BLaER1 treated with 17β-estradiol and CSF1 and Interleukin-3, amounts not matched to agents 10 nM and 100 nM (cell line): Measurements from ENCODE around the gene FAM83G.

ENCODE experiments used
- H3K27ac ChIP-seq, 11 experiments: shearing (Covaris generic); formaldehyde crosslinking; 2 replicates each; pipeline ENCODE4 v1.8.1; 2022
- H3K27me3 ChIP-seq, 11 experiments: shearing (Covaris generic); formaldehyde crosslinking; 2 replicates each; pipeline ENCODE4 v1.8.1; 2022
- H3K36me3 ChIP-seq, 11 experiments: shearing (Covaris generic); formaldehyde crosslinking; 2 replicates each; pipeline ENCODE4 v1.8.1; 2022
- H3K4me1 ChIP-seq, 10 experiments: shearing (Covaris generic); formaldehyde crosslinking; 2 replicates each; pipeline ENCODE4 v1.8.1; 2022
- H3K4me2 ChIP-seq, 11 experiments: shearing (Covaris generic); formaldehyde crosslinking; 2 replicates each; pipeline ENCODE4 v1.8.1; 2022
- H3K4me3 ChIP-seq, 10 experiments: shearing (Covaris generic); formaldehyde crosslinking; 2 replicates each; pipeline ENCODE4 v1.8.1; 2022
- H3K9ac ChIP-seq, 11 experiments: shearing (Covaris generic); formaldehyde crosslinking; 2 replicates each; pipeline ENCODE4 v1.8.1; 2022
- H3K9me3 ChIP-seq, 11 experiments: shearing (Covaris generic); formaldehyde crosslinking; replicated peaks in 1 of 11; 2 replicates each; pipeline ENCODE4 v1.8.1; 2022
- H4K20me1 ChIP-seq, 11 experiments: shearing (Covaris generic); formaldehyde crosslinking; 2 replicates each; pipeline ENCODE4 v1.8.1; 2022
- Cebpa-rat ChIP-seq, 11 experiments: shearing (Covaris generic); IDR thresholded peaks; 2 replicates each; pipeline ENCODE4 v1.8.1; 2022

FAM83G gene

DNA sequence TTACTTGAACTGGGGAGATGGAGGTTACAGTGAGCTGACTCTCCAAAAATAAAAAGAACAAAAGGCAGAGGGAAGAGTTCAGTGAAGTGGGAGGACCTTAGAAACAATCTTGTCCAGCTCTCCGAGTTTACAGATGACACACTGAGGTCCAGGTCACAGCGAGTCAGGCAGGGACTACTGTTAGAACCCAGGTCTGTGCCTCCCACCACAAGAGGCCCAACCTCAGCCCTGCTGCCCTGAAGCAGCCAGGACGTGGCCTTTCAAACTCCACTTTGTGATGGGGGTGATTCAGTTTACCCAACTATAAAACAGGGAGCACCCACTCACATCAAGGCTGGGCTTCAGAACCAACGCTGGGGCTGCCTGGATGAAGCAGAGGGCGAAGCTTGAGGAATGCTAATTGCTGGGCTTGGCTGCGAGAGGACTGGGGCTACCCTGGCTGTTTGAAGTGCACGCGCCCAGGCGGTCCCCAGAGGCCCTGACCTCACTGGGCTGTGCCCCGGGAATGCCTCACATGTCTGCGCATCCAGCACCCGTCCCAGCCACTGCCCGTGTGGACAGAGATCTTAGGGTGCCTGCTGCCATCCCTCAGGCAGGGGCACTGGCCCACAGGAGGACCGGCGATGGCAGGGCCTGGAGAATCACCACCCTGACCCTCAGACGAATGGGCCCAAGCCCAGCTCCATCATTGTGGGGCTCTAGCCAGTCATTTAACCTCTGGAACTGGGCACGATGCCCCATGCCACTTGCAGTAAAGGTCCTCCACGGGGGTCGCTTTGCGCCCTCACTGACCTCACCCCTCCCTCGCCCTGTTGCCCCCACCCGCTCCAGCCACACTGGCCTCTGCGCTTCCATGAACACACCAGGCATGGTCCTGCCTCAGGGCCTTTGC lies 41.2 kb downstream of the FAM83G start:
- TF ChIP-seq Cebpa-rat (IDR thresholded peaks at IDR 0.05), result no peak
- H3K4me1 ChIP-seq, result peaks cover 6 to 16% (median 11%) of the 10 kb centered on the region in 10 experiments
- no peak overlapping the region for H3K4me3 ChIP-seq

DNA sequence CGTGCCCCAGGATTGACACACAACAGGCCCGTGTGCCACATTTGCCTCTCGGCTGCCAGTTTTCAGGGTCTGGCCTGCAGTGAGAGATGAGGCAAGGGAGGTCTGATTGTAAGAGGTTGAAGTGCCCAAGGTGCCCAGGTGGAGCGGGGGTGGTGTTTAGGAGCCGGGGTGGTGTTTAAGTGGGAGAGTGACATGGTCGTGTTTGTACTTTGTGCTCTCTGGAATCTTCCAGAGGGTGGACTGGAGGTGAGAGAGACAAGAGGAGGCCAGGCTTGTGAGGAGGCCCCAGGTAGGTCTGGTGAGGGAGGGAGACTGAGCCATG lies 42.1 kb downstream of the FAM83G start:
- Histone ChIP-seq H3K27me3 (no peaks in the 10 kb centered on the region), H3K9ac (0 out of 22 replicates have a peak overlapping the region, but pooled peaks of 1 of the 11 experiments have one; percentile 24), H3K4me3 (no peak overlapping the region), H3K36me3 (no peaks in the 10 kb centered on the region), H3K9me3 (no peaks in the 10 kb centered on the region), H3K4me2 (no peak overlapping the region), H4K20me1 (no peaks in the 10 kb centered on the region; a peak in 1 of 22 replicates), H3K27ac (no peak overlapping the region), H3K4me1 (peaks cover 0 to 7% (median 3%) of the 10 kb centered on the region in 10 experiments; a peak in 5 of 20 replicates)
- no peak for TF ChIP-seq Cebpa-rat (IDR thresholded peaks at IDR 0.05)

More for the DNA sequence above, 41.2 kb downstream of the FAM83G start:
- no peaks in the 10 kb centered on the region for H3K36me3 ChIP-seq
- no peak overlapping the region for H3K4me2 ChIP-seq
- no peak overlapping the region for H3K27ac ChIP-seq
- H3K9me3 ChIP-seq, result no peaks in the 10 kb centered on the region
- H4K20me1 ChIP-seq, result no peaks in the 10 kb centered on the region; a peak in 1 of 22 replicates
- 0 out of 22 replicates have a peak overlapping the region, but pooled peaks of 1 of the 11 experiments have one; percentile 4 for H3K9ac ChIP-seq
- no peaks in the 10 kb centered on the region for H3K27me3 ChIP-seq

DNA sequence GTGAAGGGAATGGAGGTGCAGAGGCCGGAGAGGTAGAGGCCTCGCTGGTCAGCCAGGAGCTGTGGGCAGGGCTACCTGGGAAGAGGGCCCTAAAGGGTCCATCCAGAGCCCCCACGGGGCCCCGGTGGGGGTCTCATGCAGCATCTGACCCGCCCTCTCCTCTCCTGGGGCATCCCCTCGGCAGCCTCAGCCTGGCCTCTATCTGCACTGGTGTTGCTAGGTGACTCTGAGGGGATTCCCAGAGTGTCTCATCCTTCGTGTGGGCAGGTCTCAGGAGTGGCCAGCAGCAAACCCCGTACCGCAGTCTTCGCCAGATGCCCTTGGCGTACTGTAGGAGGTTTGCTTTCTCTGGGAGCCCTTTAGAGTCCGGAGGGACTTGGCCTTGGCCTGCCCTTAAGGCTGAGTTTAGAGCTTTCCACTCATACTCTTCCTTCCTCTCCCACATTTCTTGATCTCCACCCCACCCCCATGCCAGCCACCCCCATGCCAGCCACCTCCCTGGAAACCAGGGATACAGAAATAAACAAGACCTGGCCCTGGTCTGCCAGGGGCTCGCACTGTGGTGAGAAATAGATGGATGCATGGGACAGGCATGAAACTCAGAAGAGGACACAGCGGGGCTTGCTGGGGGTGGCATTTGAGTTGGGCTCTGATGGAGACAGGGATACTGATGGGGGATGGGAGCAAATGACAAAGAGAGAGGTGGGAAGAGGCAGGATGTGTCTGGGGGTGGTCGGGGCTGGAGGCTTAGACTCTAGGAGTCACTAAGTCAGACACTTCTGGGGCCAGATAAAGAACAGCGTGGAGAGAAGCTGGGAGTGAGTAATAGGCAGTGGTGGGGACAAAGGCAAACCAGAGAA lies 42.7 kb downstream of the FAM83G start:
- peaks cover 0 to 5% (median 0%) of the 10 kb centered on the region in 10 experiments; a peak in 1 of 20 replicates for H3K4me1 ChIP-seq
- no peak overlapping the region for H3K27ac ChIP-seq
- H4K20me1 ChIP-seq, result no peaks in the 10 kb centered on the region; a peak in 1 of 22 replicates
- no peaks in the 10 kb centered on the region for H3K27me3 ChIP-seq
- no peak overlapping the region for H3K4me2 ChIP-seq
- no peaks in the 10 kb centered on the region for H3K9me3 ChIP-seq
- H3K36me3 ChIP-seq, result no peaks in the 10 kb centered on the region
- H3K4me3 ChIP-seq, result no peak overlapping the region
- peak overlapping the region in 4 of 11 experiments; percentile 5 to 34 (median 19); a peak in 3 of 22 replicates for H3K9ac ChIP-seq
- no peak for TF ChIP-seq Cebpa-rat (IDR thresholded peaks at IDR 0.05)

DNA sequence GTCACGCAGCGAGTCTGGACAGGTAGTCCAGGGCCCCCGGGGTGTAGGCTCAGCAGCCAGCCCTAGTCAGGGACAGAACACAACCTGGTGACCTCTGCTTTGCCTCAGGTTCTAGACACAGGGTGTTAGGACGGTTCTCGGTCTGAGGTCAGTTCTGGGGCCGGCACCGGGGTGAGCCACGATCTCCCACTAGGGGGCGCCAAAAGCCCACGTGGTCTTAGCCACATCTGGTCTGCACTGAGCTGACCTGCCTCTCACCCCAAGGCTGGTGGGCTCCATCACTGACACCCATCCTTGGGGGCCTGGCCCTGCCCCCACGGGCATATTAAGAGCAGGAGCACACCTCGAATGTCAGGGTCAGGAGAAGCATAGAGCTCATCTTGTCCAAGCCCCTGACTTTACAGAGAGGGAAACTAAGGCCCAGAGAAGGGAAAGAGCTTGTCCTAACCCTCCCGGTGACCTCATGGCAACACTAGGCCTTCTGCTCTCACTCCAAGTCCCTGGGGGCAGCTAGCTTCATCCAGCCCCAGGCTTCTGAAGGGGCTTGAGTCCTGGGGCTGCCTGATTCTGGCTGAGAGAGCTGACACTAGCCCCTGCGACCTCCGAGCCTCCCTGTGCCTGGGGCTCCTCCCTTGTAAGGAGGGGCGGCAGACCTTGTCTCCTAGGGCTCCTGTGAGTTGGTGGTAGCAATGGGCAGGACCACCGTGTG lies 43.6 kb downstream of the FAM83G start:
- H4K20me1 ChIP-seq, result no peaks in the 10 kb centered on the region; a peak in 1 of 22 replicates
- no peaks in the 10 kb centered on the region for H3K36me3 ChIP-seq
- H3K4me3 ChIP-seq, result no peak overlapping the region
- no peak overlapping the region for H3K27ac ChIP-seq
- no peak for TF ChIP-seq Cebpa-rat (IDR thresholded peaks at IDR 0.05)
- peaks cover 0 to 5% (median 0%) of the 10 kb centered on the region in 10 experiments; a peak in 1 of 20 replicates for H3K4me1 ChIP-seq
- H3K9me3 ChIP-seq, result no peaks in the 10 kb centered on the region
- H3K27me3 ChIP-seq, result no peaks in the 10 kb centered on the region
- peak overlapping the region in 3 of 11 experiments; percentile 5 to 34 (median 29); a peak in 3 of 22 replicates for H3K9ac ChIP-seq
- H3K4me2 ChIP-seq, result no peak overlapping the region

DNA sequence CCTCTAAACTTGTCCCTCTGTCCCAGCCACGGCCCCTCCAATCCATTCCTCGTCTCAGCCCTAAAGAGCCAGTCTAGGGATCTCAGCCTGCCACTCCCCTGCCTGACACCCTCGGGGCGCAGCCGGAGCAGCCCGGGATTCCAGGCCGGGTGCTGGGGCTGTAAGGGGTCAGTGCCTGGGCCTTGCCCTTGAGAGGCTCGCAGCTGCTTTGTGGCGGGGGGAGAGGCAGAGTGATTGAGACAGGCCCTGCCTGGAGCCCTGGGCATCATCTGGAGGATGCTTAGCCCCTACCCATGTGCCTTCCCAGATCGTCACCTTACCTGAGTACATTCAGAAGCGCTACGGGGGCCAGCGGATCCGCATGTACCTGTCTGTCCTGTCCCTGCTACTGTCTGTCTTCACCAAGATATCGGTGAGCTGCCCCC lies 44.3 kb downstream of the FAM83G start:
- Histone ChIP-seq H3K9me3 (no peaks in the 10 kb centered on the region), H3K4me3 (no peak overlapping the region), H3K4me2 (no peak overlapping the region)

DNA sequence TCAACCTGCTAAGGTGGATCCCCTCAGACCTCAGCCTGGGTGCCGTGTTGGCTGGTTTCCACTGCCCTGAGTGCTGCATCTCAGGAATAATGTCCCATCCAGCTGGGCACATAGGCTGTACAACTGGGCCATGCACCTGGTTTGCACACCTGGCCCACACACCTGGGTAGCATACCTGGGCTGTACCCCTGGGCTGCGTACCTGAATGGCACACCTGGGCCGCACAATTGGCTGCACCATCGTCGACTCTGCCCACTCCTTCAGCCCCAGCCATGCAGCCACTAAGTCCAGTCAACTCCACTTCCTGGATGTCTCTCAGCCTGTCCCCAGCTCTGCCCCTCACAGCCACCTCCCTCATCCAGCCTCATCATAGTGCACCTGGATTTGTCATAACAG lies 44.7 kb downstream of the FAM83G start:
- TF ChIP-seq Cebpa-rat (IDR thresholded peaks at IDR 0.05), result no peak
- no peak overlapping the region for H3K27ac ChIP-seq
- no peak overlapping the region for H3K9ac ChIP-seq
- H3K4me1 ChIP-seq, result peaks cover 0 to 12% (median 7%) of the 10 kb centered on the region in 10 experiments; a peak in 16 of 20 replicates
- no peaks in the 10 kb centered on the region for H3K9me3 ChIP-seq
- no peak overlapping the region for H3K4me3 ChIP-seq
- H4K20me1 ChIP-seq, result no peaks in the 10 kb centered on the region; a peak in 1 of 22 replicates
- no peaks in the 10 kb centered on the region for H3K36me3 ChIP-seq
- no peaks in the 10 kb centered on the region for H3K27me3 ChIP-seq
- H3K4me2 ChIP-seq, result no peak overlapping the region

More for the DNA sequence above, 44.3 kb downstream of the FAM83G start:
- H4K20me1 ChIP-seq, result no peaks in the 10 kb centered on the region; a peak in 1 of 22 replicates
- TF ChIP-seq Cebpa-rat (IDR thresholded peaks at IDR 0.05), result no peak
- H3K9ac ChIP-seq, result no peak overlapping the region
- H3K27ac ChIP-seq, result no peak overlapping the region
- no peaks in the 10 kb centered on the region for H3K27me3 ChIP-seq
- no peaks in the 10 kb centered on the region for H3K36me3 ChIP-seq
- peaks cover 0 to 10% (median 6%) of the 10 kb centered on the region in 10 experiments; a peak in 16 of 20 replicates for H3K4me1 ChIP-seq

DNA sequence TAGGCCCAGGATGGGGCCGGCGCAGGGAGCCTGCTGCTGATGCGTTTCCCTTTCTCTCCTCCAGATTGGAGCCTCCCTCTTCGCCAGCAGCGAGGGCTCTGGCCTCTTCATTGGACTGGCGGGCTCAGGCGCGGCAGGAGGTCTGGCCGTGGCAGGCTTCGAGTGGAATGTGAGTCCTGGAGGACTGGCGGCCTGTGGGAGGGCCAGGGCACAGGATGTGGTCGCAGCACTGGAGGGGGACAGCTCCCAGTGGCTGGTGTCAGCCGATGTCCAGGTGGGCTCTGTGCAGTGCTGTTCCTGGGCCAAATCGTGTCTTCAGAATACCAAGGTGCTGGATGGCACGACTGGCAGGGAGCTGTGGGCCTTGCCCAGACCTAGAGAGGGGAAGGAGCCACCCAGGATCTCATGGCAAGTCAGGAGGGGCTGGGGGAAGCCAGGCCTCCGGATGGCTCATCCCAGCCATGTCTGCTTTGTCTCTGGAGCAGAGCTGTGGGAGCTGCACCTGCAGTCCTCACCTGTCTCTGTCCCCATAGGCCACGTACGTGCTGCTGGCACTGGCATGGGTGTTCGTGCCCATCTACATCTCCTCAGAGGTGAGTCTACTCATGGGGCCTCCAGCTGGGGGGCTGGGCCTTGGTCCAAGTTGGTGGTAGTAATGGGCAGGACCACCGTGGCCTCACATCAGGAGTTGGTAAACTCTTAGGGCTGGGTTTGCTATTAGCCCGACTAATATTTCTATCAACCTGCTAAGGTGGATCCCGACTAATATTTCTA lies 45.3 kb downstream of the FAM83G start:
- H3K27me3 ChIP-seq, result no peaks in the 10 kb centered on the region
- peaks cover 0 to 12% (median 7%) of the 10 kb centered on the region in 10 experiments; a peak in 16 of 20 replicates for H3K4me1 ChIP-seq
- no peak overlapping the region for H3K27ac ChIP-seq
- TF ChIP-seq Cebpa-rat (IDR thresholded peaks at IDR 0.05), result no peak
- no peaks in the 10 kb centered on the region; a peak in 1 of 22 replicates for H4K20me1 ChIP-seq
- no peak overlapping the region for H3K4me2 ChIP-seq
- no peaks in the 10 kb centered on the region for H3K9me3 ChIP-seq
- H3K36me3 ChIP-seq, result no peaks in the 10 kb centered on the region
- no peak overlapping the region for H3K4me3 ChIP-seq
- H3K9ac ChIP-seq, result peak overlapping the region in 2 of 11 experiments; percentile 33 to 40; a peak in 2 of 22 replicates

DNA sequence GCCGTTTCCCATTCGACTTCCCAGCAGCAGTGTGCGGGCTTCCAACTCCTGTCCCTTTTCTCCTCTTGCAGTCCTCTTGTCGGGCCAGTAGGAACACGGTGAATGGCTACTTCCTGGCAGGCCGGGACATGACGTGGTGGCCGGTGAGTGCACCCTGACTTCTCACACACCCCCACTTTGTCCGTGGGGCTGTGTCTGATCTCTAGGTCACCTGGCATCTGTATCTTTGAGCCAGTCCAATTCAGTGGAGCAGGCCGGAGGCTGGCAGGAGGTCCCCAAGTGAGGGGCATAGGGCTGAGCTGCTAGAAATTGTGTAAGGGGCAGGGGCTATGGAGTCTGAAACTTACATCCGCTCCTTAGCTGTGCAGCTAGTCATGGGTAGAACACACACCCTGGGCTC lies 46.0 kb downstream of the FAM83G start:
- peak overlapping the region in 2 of 11 experiments; percentile 33 to 40; a peak in 1 of 22 replicates for H3K9ac ChIP-seq
- no peak overlapping the region for H3K4me2 ChIP-seq
- no peak for TF ChIP-seq Cebpa-rat (IDR thresholded peaks at IDR 0.05)
- H3K36me3 ChIP-seq, result no peaks in the 10 kb centered on the region
- no peak overlapping the region for H3K4me3 ChIP-seq
- H4K20me1 ChIP-seq, result no peaks in the 10 kb centered on the region; a peak in 1 of 22 replicates
- no peaks in the 10 kb centered on the region for H3K27me3 ChIP-seq
- no peak overlapping the region for H3K27ac ChIP-seq
- H3K9me3 ChIP-seq, result no peaks in the 10 kb centered on the region
- peaks cover 0 to 12% (median 7%) of the 10 kb centered on the region in 10 experiments; a peak in 16 of 20 replicates for H3K4me1 ChIP-seq
